Ovary (tissue), 9 donors: ENCODE measurements around the gene WBP2. TPM values are rescaled to one million over a fixed set of nuclear protein-coding genes. Genes with fewer than 3 reads are reported as not detected.

Source experiments
- DNase-seq, 5 donors: peaks; one replicate each; pipeline ENCODE4 v3.0.0-alpha.2; 2019 to 2020
- H3K27ac ChIP-seq, 2 donors: fragments of 200-600 bp; one replicate each; pipeline versions ENCODE4 v1.5.1 to v1.8.0; 2019 to 2022
- H3K27me3 ChIP-seq: fragments of 200-600 bp; one replicate; pipeline ENCODE4 v1.8.0; 2022
- H3K36me3 ChIP-seq: fragments of 200-600 bp; sonication (generic); one replicate; pipeline ENCODE4 v1.5.1; 2019
- H3K4me1 ChIP-seq: one replicate; pipeline ENCODE4 v1.8.1; 2013; ENCODE audit warnings: mild to moderate bottlenecking, moderate library complexity; ENCODE audit not compliant: insufficient read depth
- H3K4me3 ChIP-seq: fragments of 200-600 bp; sonication (generic); one replicate; pipeline ENCODE4 v1.5.1; 2017
- H3K9me3 ChIP-seq, 2 donors: fragments of 200-600 bp in 1 of 2; sonication (generic) in 1 of 2; one replicate each; pipeline versions ENCODE4 v1.5.1 to v1.8.1; 2013 to 2019; ENCODE audit warnings: mild to moderate bottlenecking in 1 of 2, moderate library complexity in 1 of 2
- EP300 ChIP-seq: sonication (generic); formaldehyde crosslinking; IDR thresholded peaks from one replicate; pipeline ENCODE4 v1.6.1; 2017; ENCODE audit warnings: antibody characterized with exemption
- POLR2A ChIP-seq: fragments of 450-650 bp; IDR thresholded peaks from one replicate; pipeline ENCODE4 v1.6.1; 2017; ENCODE audit warnings: antibody characterized with exemption, mild to moderate bottlenecking, moderate library complexity
- WGBS, 3 donors: extraction: QIAGEN DNeasy Blood & Tissue Kit in 1 of 3; methylation state at CpG; one replicate each; pipeline versions ENCODE4 v1.1.5 to v1.1.7; 2013 to 2017; 5-methylcytosine and 5-hydroxymethylcytosine counted together
- intact Hi-C, 4 donors: fragments of 100-400 bp; cut with DNase I; formaldehyde crosslinking; loops; one replicate each; pipeline versions ENCODE4 v1.11.0 to v1.15.1; 2022 to 2023
- polyA plus RNA-seq, 2 donors: library from polyadenylated mRNA; stranded (reverse); fragments of 200-250 nt in 1 of 2; fragments of 350-450 nt in 1 of 2; fragmentation: Illumina TruSeq in 1 of 2; extraction: RNeasy Lipid Tissue Mini Kit (QIAGEN cat#74804) in 1 of 2; gene quantifications; one replicate each; pipeline ENCODE4 v1.2.3, GENCODE V29; 2013 to 2014
- total RNA-seq, 7 donors: library from RNA; depleted of rRNA in 2 of 7; stranded (reverse); fragments of >200 nt in 2 of 7; fragmentation: NEBNext Ultra II Directional in 3 of 7; extraction: Animal tissue kit (Norgen Biotek cat#: 25700) in 3 of 7; gene quantifications; one replicate each; pipeline versions ENCODE4 v1.1.0 to v1.2.4, GENCODE V29; 2016 to 2023
- TF ChIP-seq, protein P1 (sequence below), 3 donors: fragments of 450-650 bp in 2 of 3; fragments of 200-600 bp in 1 of 3; IDR thresholded peaks; one replicate each; pipeline versions ENCODE4 v1.5.1 to v1.8.0; 2016 to 2022; ENCODE audit warnings: antibody characterized with exemption in 3 of 3, mild to moderate bottlenecking in 1 of 3
- donor health status: DM: no; HTN: no; CAD: no; lungs with moderate emphysema.
- donor health status: DM: no; HTN: no; CAD: no.
- donor health status: Bipolar disorder and iron deficiency.
- donor health status: DM: yes; HTN: yes; CAD: no.
- donor health status: DM: no; HTN: no; CAD: no.
- donor health status: DM: yes; HTN: yes; CAD: no.

WBP2 gene
- total and polyA plus RNA-seq, 9 donors: 48.5 to 184 (median 116) TPM

DNA sequence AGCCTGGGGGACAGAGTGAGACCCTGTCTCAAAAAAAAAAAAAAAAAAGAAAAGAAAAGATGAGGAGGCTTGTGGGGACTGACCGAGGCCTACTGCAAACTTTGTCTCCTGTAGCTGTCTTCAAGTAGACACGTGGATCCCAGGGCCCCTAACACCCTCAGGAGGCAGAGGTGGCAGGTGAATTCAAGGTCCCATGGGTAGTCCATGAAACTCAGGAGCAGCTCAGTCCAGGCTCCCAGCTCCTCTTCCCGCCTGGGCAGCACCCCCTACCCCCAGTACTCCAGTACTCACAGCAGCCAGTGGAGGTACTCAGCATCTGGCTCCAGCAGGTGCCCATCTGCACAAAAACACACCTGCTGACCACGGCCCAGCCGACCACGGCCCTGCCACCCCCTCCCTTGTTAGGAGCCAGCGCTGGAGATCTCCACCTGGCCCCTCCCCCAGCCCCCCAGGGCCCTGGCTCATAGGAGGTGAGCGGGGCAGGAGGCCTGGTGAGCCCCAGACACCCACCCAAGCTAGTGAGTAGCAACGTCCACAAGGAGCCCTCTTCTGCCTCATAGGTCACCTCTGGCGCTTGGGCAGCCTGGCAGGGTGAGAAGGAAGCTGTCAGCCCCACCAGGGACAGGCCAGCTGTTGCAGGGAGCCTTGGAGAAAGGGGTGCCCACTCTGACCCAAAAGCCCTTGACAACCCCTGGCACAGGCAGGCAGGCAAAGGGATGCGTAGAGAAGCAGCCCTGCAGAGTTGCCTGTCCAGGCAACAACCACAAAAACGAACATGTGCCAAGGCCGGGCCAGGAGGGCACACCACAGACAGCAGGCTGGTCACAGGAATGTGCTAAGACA is 45.8 kb upstream of the WBP2 start:
- Histone ChIP-seq H3K27me3 (no peaks in the 10 kb centered on the region), H3K4me3 (no peak overlapping the region), H3K9me3 (no peaks in the 10 kb centered on the region), H3K4me1 (peaks cover 2% of the 10 kb centered on the region), H3K27ac (no peak overlapping the region), H3K36me3 (no peaks in the 10 kb centered on the region)
- WGBS, 3 donors: 75 to 80% (median 77%) methylated on average over 12 to 13 of the region's 13 CpGs
- intact Hi-C loops: loop anchor here in 1 of 4 donors (5.0 kb wide), 1 partner anchor 106 kb away; no protein-coding TSS in a partner anchor
- DNase-seq: peak in 2 of 5 donors; percentile 30 to 33
- TF ChIP-seq POLR2A: no peak
- TF ChIP-seq, protein P1, sequence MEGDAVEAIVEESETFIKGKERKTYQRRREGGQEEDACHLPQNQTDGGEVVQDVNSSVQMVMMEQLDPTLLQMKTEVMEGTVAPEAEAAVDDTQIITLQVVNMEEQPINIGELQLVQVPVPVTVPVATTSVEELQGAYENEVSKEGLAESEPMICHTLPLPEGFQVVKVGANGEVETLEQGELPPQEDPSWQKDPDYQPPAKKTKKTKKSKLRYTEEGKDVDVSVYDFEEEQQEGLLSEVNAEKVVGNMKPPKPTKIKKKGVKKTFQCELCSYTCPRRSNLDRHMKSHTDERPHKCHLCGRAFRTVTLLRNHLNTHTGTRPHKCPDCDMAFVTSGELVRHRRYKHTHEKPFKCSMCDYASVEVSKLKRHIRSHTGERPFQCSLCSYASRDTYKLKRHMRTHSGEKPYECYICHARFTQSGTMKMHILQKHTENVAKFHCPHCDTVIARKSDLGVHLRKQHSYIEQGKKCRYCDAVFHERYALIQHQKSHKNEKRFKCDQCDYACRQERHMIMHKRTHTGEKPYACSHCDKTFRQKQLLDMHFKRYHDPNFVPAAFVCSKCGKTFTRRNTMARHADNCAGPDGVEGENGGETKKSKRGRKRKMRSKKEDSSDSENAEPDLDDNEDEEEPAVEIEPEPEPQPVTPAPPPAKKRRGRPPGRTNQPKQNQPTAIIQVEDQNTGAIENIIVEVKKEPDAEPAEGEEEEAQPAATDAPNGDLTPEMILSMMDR (IDR thresholded peaks at IDR 0.05): no peak
- no peak for TF ChIP-seq EP300

DNA sequence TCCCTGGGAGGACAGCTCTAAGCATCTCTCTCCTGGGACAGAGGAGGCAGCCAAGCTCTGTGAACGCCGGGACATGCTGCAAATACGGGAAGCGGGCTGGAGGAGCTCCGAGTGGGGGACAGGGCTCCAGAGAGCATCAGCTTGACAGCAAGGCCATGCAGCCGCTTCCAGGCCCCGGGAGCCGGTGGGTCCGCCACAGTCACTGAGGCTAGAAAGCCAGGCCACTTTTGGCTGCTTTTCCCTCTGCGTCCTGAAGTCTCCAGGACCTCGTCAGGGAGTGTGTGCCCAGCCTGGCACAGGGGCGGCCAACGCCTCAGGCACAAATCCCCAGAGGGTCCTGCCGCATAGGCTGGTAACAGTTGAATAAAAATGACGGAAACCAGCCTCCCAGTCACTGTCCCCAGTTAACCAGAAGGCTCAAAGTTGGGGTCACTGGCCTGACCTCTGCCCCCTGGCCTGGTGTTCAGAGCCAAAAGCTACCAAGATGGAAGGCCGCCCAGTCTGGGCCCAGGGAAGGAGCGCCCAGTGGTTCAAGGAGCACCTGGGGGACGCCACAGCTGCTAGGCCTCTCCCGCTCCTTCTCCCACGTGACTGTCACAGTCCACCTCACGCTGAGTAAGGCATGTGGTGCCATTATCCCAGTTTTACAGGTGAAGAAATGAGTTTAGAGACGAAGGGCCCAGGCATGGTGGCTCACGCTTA is 44.8 kb upstream of the WBP2 start:
- no peaks in the 10 kb centered on the region for H3K36me3 ChIP-seq
- 90 to 92% (median 91%) methylated on average over 23 of the region's 23 CpGs for WGBS, 3 donors
- no peaks in the 10 kb centered on the region for H3K9me3 ChIP-seq
- H3K27me3 ChIP-seq: no peaks in the 10 kb centered on the region
- H3K27ac ChIP-seq: no peak overlapping the region
- peak in 2 of 5 donors; percentile 35 to 41 for DNase-seq
- no peak overlapping the region for H3K4me3 ChIP-seq
- H3K4me1 ChIP-seq: peaks cover 7% of the 10 kb centered on the region
- intact Hi-C loops: loop anchor here in 2 of 4 donors (5.0 kb wide), 2 partner anchors 43 to 107 kb away; partner anchors contain the start of gene WBP2 (in 1 of the 2)
- TF ChIP-seq, protein P1 (IDR thresholded peaks at IDR 0.05): no peak
- TF ChIP-seq POLR2A (no peak), EP300 (no peak)

DNA sequence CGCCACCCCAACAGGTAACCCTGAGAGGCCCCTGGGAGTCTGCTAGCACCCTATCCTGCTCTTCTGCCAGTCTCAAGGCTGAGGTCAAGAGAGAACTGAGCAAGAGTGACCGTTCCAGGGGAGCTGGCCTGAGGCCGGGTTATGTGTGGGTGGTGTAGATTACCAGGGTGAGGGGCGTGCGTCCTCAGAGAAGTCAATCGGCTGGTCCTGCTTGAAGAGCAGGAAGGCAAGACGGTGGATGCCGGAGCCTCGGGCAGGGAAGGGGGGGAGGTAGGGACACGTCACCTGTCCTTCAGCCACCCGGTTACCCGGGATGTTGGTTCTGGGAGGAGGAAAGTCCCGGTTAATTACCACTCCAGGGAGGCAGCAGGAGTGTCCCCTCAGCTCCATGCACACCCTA is 44.2 kb upstream of the WBP2 start:
- H3K9me3 ChIP-seq: no peaks in the 10 kb centered on the region
- peak in 2 of 5 donors; percentile 27 to 31 for DNase-seq
- no peak overlapping the region for H3K27ac ChIP-seq
- 78 to 91% (median 80%) methylated on average over 13 of the region's 13 CpGs for WGBS, 3 donors
- peaks cover 8% of the 10 kb centered on the region for H3K4me1 ChIP-seq
- no peaks in the 10 kb centered on the region for H3K27me3 ChIP-seq
- H3K4me3 ChIP-seq: no peak overlapping the region
- H3K36me3 ChIP-seq: no peaks in the 10 kb centered on the region
- TF ChIP-seq EP300: no peak
- TF ChIP-seq, protein P1 (IDR thresholded peaks at IDR 0.05): no peak
- no peak for TF ChIP-seq POLR2A
- intact Hi-C loops: loop anchor here in 1 of 4 donors (5.0 kb wide), 1 partner anchor 42 kb away; the partner anchor contains the start of gene WBP2

DNA sequence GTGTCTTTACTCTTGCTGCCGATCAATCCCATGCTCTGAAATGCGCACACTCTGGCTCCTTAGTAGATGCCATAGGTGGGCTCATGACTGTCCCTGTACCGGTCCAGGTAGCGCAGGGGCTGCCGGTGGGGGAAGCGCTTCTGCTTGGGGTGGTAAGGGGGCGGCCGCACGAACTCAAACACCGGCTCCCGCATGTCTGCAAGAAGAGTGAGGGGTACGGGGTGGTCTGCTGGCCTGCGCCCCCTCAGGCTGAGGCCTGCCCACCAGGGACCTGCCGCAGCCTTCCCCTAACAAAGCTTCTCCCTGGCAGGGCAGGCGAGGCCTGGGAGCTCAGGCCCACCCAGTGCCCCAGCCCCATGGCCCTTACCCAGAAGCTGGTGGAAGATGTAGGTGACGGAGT is 43.7 kb upstream of the WBP2 start:
- intact Hi-C loops: loop anchor here in 1 of 4 donors (5.0 kb wide), 1 partner anchor 41 kb away; the partner anchor contains the start of gene WBP2
- no peak overlapping the region for H3K4me3 ChIP-seq
- no peaks in the 10 kb centered on the region for H3K9me3 ChIP-seq
- no peaks in the 10 kb centered on the region for H3K27me3 ChIP-seq
- 89 to 93% (median 91%) methylated on average over 5 to 16 of the region's 16 CpGs for WGBS, 3 donors
- no peaks in the 10 kb centered on the region for H3K36me3 ChIP-seq
- TF ChIP-seq EP300 (no peak), POLR2A (no peak)
- TF ChIP-seq, protein P1 (IDR thresholded peaks at IDR 0.05): no peak
- peaks cover 8% of the 10 kb centered on the region for H3K4me1 ChIP-seq
- no peak overlapping the region for H3K27ac ChIP-seq
- peak in 1 of 5 donors; percentile 40 for DNase-seq
